GM19467 (cell line): ENCODE measurements around the gene TTLL7.

Source experiments
- ATAC-seq: cut with Tn5 transposase; IDR thresholded peaks from one replicate; pipeline ENCODE4 v1.9.1; 2021; ENCODE audit warnings: mild to moderate bottlenecking, moderate library complexity; ENCODE audit not compliant: unreplicated experiment

The TTLL7 gene

GRCh38 chr1:83829106-83829505 lies 169.8 kb downstream of the TTLL7 start:
- ATAC-seq = no peak

GRCh38 chr1:83828456-83828855 lies 170.5 kb downstream of the TTLL7 start:
- no peak for ATAC-seq

- ATAC-seq = no peak
Measured at GRCh38 chr1:83827741-83828140, 171.2 kb downstream of the TTLL7 start.

GRCh38 chr1:83822208-83822607 lies 176.7 kb downstream of the TTLL7 start:
- ATAC-seq = no peak

- ATAC-seq = no peak
Measured at GRCh38 chr1:83819436-83819835, 179.5 kb downstream of the TTLL7 start.

- no peak for ATAC-seq
Measured at GRCh38 chr1:83818916-83819315, 180.0 kb downstream of the TTLL7 start.

GRCh38 chr1:83816836-83817235 lies 182.1 kb downstream of the TTLL7 start:
- ATAC-seq = no peak

- no peak for ATAC-seq
Measured at GRCh38 chr1:83815330-83815729, 183.6 kb downstream of the TTLL7 start.
